HG02623 (cell line): ENCODE data around the gene USB1.
A peak's percentile ranks its signal among the peaks of the same experiment; 100 is the strongest.

Experiments
- ATAC-seq: cut with Tn5 transposase; IDR thresholded peaks from one replicate; pipeline ENCODE4 v1.9.1; 2021; ENCODE audit warnings: moderate library complexity; ENCODE audit not compliant: unreplicated experiment

Gene USB1

DNA sequence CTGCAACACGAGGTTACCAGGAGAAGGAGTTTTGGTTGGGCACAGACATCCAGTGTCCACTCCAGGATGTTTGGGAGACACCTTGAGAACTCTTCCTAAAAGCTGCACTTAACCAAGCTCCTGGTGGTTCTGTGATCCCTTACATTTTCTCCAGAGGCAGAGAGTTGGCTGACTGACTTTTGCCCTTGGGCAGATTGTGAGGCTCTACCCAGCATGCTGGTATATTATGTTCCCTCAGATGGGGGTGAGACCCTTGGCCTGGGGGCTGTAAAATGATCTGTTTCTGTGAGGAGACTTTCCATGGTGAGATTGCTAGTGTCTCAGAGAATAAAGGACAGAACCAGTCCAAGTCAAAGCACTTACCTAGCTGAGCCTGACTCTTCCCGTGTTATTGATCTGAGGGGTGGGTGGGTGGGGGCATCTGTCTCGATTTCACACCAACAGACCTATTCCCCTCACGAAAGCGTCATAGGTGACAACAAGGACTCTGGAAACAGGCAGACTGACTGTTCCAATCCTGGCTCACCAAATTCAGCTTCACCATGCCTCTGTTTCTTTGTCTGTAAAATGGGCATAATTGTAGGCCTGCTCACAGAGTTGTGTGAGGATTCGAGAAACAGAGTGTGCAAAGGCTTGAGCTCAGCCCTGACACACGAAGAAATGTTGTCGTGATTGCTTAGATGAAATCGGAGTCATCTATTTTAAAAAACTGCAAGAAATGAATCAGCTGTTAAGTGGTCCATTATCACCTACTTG lies 12.2 kb downstream of the USB1 start:
- ATAC-seq: no peak

DNA sequence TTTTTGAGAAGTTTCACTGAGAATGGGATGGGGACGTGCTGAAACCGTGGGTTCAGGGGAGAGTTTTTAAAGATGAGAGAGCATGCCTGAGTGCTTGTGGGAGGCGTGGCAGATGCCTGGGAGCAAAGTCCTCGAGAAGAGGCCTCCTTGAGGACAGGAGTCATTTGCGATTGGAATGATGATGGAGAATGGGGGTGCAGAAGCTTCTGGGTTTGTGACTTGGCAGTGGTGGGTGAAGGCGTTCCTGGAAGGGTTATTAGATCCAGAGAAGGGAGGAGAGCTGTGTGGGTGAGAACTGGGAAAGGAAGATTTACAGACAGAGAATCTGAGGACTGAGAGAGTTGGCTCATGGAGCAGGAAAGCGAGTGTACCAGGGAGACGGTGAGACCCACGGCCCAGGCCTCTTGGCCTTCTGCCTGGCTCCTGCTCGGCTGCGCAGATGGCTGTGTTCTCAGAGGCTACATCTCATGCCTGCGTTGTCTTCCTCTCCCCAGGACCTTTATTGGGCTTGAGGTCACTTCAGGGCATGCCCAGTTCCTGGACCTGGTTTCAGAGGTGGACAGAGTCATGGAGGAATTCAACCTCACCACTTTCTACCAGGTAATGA lies 15.7 kb downstream of the USB1 start:
- ATAC-seq: no peak

DNA sequence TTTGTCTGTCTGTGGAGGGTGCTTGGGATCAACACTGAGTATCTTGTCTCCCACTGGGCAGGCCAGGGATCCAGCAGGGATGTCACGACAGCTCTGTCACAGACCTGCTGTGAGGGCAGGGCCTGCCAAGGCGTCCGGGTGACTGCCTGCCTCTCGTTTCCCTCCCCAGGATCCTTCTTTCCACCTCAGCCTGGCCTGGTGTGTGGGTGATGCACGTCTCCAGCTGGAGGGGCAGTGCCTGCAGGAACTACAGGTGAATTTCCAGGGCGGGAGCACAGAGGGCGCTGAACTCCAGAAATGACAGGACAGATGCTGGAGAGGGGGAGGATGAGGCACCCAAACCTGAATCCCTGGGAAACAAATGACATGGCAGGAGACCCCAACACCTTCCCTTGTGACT lies 17.6 kb downstream of the USB1 start:
- no peak for ATAC-seq

DNA sequence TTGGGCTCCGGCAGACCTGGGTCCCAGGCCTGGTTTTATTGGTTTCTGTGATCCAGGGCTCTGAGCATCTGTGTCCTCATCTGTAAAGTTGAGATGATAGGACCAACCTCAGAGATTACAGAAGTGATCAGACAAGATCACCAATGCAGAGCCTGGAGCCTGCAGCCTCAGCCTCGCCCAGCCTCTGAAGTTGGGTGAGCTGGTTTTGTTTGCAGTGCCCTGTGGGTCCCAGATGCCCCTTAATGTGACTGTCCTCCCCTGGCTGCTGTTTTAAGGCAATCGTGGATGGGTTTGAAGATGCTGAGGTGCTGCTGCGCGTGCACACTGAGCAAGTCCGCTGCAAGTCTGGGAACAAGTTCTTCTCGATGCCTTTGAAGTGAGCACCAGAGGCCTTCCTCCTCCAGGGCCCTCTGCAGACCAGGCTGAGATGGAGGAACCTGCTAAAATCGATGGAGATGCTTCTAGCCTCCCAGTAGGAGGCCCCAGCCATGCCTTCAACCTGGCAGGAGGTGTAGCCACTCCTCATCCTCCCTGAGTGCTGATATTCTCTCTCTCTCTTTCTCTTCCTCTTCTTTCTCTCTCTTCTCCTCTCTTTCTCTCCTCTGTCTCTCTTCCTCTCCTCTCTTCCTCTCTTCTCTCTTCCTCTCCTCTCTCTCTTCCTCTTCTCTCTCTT lies 18.8 kb downstream of the USB1 start:
- ATAC-seq: no peak

DNA sequence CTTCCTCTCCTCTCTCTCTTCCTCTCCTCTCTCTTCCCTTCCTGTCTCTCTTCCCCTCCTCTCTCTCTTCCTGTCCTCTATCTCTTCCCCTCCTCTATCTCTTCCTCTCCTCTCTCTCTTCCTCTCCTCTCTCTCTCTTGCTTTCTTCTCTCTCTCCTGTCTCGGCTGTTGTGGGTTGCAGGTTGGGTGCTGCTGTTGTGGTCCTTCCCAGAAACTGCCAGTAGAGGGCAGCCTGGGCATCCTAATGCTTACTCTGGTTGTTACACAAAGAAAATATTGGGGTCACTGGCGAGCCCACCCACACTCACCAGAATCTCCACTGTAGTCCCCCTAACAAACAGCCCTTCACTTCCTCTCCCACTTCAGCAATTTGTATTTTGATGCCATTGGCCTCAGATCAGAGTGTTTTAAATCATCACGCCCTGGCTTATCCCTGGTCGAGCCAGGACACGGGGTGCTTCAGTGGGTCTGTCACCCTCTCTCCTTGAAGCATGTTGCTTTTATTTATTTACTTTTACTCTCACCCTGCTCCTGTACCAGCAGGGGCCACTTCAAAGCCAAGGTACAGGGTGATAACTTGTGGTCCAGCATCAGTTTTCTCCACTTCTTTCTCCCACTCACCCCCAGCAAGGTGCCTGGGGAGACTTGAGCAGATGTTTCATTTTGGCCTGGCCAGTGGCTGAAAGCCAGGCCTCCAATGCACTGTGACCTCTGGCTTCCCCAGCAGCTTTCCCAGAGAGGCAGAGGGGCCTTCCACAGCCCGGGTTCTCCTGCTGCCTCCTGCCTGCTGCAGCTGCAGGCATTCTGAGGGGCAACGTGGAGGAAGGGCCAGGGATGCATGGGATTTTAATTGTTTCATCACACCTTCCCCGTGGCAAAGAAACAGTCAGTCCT lies 19.7 kb downstream of the USB1 start:
- no peak for ATAC-seq

DNA sequence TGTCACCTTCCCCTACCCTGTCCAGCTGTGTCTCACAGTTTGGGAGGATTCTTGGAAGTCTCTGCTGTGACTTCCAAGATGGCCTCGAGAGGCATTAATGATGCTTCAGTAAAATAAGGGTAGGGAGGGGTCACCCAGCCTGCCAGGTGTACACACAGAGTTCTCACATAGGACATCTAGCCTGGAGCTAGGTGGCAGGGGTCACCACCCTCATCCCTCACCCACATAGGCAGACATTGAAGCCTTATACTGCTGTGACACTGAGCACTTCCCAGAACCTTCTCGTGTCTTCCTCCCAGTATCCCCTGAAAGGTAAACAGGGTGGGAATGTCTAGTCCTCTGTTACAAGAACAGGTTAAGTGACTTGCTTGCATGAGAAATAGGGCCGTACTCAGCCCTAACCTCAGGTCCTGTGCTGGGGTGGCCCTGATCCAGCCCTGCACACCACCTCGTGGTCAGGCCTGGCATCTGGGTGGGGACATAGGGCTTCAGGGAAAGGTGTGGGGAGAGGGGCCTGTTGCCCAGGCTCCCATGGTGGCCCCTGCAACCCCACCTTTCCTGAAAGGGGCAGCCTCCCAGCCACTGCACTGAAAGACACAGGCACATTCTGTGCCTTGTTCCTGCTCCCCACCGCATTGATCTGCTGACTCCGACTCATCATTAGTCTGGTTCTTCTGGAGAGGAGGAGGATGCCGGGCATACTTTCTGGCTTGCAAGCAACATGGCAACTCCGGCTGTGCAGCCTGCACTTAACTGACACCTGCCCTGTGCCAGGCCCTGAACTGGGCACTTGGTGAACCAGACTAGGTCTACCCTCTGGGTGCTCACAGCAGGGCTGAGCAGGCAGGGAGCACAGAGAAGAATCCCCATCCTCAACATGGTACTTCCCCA lies 20.7 kb downstream of the USB1 start:
- no peak for ATAC-seq

DNA sequence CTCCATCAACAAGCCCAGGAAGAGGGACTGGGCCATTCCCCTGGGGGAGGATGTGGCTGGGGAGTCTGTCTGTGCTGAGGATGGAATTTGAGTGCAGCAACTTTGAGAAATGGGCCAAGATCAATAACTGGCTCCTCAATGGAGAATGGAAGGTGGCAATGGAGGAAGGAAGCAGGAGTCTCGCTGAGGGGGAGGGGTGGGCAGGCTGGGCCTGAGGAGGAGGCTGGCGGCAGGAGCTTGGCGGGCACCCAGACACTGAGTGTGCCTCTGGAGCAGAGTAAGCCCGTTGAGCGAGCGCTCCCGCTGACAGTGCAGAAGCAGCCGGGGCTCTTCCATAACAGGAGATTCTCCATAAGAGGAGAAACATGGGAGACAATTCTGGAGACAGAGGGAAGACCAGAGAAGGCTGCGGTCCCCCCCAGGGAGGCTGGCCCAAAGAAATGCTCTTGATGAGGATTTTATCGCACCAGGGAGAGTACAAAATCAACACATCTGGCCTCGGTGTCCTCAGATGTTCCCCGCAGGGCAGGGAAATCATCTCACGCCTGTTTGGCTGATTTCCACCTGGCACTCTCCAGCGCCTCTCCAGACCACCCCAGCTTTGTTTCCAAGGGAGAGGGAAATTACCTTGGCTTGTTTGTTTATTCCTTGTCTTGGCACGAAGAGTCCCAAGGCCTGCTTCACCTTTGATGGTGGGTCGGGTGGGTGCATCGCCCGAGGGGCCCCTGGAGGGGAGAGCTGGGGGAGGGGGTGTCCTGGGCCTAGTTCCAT lies 21.6 kb downstream of the USB1 start:
- ATAC-seq: no peak

DNA sequence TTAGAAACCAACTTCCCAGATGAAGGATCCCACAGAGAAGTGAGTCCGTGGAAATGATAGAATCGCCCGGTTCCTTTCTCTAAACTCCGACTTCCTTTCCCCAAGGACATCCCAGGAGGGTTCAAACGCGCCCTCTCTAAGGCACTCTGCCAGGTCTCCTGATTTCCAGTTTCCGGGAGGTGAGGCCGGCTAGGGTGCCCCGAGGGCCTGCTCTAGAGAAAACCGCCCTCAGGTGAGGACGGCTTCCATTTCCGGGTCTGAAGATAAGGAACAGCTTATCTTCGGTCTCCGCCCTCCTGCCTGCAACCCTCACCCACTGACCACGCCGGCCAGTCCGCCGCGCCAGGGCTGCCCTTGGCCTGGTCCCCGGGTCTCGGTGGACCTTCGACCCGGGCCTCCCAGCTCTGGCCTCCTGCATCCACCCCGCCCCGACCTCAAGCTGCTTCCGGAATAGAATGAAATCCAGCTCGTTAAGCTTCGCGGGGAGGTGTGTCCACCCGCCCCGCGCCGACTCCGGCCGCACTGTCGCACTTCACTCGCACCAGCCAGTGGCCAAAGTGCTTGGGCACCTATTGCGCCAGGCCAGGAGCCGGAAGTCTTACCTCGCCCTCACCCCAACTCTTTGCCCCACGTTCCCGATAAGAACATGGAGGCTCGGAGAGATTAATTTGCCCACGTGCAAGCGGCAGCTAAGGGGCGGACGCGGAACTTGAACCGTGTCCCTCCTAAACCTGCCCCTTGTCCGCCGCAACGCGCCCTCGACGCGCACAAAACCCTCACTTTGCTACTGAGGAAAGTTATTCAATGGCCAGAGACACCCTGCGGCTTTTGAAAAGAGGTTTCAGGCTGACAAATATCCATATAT lies 23.5 kb downstream of the USB1 start:
- ATAC-seq: no peak

DNA sequence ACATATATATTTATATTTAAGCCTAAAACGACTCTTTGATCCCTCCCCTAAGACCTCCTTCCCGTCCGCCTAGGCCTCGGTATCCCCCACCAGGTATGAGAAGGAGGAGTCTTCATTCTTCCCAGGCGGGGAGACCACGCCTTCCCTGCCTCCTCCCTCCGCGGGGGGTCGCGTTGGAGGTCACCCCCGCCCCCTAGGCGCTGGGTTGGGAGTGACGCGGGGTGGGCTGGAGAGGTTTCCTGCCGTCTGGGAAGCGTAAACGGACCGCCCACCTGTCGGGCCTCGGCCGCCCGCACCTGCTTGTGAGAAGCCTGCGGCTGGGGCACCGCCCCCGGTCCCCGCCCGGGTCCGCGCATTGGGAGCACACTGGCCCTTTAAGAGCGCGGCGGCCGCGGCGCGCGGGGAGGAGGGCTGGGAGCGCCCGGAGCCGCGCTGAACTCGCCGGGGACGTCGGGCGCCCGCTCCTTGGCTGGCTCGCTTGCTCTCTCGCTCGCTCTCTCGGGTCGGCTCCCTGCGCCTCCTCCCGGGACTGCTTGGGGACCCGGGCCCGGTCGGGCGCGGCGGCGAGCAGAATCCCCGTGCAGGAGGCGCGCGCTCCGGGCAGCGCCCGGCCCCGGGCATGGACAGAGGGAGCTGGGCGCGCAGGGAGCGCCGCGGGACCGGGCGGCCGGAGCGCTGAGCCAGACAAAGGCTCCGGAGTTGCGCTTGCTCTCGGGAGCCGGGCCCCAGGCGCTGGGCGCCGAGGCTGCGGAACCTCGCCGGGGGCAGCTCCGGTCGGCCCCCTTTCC lies 24.3 kb downstream of the USB1 start, which contains the start of gene MMP15:
Gene MMP15 (plus strand): TSS at position 404 of the 788 bp plus-strand sequence. CDS start 597 bp downstream, outside the sequence.
- peak; percentile 49 for ATAC-seq

DNA sequence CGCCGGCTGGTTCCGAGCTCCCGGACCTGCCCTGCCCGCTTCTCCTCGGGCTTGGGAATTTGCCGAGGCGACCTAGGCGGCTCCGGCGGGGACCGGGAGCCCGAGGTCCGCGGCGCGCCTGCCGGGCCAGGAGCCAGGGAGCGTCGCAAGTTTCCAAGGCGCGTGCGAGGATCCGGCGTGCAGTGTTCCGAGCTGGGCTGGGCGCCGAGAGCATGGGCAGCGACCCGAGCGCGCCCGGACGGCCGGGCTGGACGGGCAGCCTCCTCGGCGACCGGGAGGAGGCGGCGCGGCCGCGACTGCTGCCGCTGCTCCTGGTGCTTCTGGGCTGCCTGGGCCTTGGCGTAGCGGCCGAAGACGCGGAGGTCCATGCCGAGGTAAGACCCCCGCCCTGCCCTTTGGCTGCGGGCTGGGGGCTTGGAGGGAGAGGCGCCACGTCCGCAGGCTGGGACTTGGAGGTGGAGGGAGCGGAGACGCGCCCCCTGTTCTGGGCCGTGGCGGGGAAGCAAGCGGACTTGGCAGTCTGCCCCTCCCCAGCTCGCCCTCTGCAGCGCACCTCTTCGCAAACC lies 25.0 kb downstream of the USB1 start:
- peak; percentile 6 for ATAC-seq

DNA sequence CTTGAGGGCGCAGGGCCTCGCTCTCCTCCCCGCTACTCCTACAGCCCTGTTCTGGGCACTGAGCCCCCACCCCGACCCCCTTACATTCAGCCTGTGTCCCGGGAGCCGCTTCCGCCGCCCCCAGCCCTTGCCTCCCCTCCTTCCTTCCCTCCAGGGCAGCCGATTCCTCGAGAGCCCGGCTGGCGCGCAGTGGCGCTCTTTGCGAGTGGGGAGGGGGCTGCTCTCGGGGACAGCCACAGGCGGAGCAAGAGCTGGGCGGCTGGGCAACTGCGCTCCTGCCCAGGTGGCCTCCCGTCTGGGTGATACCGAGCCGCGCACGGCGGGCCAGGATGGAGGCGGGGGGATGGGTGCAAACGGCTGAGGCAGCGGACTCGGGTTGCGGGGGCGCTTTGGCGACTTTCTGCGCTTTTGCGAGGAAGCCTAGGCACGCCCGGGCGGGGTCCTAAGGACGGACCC lies 25.5 kb downstream of the USB1 start:
- no peak for ATAC-seq

DNA sequence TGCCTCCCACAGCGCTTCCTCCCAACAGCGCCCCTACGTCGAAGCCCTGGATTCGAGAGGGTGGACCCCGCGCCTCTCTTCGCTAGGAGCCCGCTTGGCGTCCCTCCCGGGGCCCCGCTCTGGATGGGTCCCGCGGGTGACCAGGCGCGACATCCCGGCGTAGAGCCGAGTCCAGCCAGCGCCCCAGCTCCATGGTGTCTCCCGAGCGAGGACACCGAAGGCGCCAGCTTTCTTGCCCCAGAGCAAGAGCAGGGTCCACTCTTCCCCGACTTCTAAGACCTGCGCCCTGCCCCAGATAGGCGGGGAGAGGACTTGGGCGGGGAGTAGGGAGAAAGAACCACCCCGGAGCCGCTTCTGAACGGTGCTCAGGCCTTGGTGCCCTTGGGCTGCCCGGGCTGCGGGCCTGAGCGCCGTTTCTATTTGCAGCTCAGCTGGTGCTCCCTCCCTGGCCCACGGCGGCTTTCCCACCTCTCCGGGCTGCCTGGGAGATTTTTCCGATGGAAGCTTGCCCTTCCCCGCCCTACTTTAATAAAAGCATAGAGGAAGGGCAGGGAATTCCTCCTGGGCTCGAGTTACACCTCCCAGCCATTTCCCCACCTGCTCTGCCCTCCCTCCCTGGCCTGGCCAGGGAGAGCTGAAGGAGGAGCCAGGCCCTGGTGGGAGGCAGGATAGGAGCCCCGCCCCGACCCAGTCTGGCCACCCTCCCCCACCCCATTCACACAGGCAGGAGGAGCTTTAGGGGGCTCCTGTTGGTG lies 26.1 kb downstream of the USB1 start:
- ATAC-seq: no peak

DNA sequence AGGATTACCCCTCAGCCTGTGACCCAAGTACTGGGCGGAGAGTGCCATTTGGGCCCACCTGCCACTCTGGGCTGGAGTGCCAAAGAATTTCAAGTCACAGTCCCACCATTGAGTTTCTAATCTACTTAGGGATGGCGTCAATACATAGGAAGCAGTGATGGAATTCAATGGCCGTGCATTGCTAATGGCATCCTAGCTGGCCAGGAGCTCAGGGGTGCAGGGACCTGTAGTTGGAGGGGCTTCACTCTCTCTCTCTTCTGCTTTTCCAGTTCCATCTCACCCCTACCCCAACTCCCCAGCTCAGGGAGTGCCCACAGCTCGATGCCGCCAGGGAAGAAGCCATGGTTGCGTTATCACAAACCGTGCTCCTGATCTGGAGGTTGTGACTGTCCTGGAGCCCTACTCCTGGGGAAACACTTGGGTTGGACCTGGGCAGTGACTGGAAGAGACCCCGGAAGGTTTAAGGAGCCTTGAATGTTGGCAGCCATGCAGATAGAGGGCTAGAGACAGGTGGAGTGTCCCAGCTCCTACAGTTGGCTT lies 26.8 kb downstream of the USB1 start:
- no peak for ATAC-seq

DNA sequence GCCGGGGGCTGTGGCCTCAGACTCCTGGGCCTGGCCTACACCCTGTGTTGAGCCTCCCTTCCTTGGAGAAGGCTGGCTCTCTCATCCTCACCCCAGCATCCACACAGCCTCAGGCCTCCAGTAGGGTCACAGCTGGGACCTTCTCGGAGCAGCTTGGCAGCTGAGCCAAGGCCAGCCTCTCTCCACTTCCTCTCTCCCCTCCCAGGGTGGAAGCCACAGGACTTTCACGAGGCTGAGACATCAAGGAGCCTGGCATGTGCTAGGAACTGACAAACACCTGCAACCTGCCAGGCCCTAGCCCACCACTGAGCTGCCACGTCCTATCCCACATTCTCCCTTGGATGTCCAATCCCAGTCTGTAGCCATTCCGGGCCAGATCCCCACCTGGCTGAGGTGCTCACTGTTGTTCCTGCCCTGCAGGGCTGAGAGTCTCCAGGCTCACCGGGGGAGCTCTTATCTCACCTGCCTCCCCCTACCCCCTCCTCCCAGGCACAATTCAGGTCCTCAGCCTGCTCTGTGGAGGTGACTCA lies 27.4 kb downstream of the USB1 start:
- no peak for ATAC-seq

DNA sequence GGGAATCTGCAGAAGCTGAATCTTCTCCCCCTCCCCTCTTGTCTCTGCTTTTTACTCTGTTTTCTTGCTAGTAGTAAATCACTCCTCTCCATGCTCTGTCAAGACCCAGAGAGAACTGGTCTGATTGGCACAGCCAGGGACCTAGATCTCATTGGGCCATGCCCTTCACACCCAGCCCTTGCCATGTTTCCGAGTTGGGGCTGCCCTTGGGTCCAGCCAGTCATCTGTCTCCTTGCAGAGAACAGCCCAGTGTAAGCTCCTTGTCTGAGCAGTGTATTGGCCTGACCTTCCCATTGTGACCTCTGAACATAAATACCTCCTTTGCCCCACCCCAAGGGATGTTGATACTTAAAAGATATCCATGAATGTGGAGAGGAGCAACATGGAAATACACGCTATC lies 28.2 kb downstream of the USB1 start:
- ATAC-seq: no peak
